Natural killer cell (primary cell): ENCODE results near the gene DGKH. TPM values are rescaled to one million over a fixed set of nuclear protein-coding genes. Genes with fewer than 3 reads are reported as not detected.

Source experiments
- ATAC-seq, 3 donors: fragments of 150-1000 bp in 2 of 3; fragments of 200-7000 bp in 1 of 3; cut with Tn5 transposase; 1 replicate in 1 of 3; 2 replicates in 2 of 3; pipeline ENCODE4 v1.10.0; 2021; ENCODE audit warnings: mild to moderate bottlenecking in 2 of 3, moderate library complexity in 2 of 3
- DNase-seq, 2 donors: peaks; one replicate each; pipeline versions ENCODE4 v3.0.0 to v3.0.0-alpha.2; 2013 to 2021; ENCODE audit warnings: mixed read lengths in 1 of 2
- H3K27ac ChIP-seq: one replicate; pipeline ENCODE4 v1.5.1; 2013; ENCODE audit warnings: mild to moderate bottlenecking, low read length
- H3K27me3 ChIP-seq: one replicate; pipeline ENCODE4 v1.6.1; 2013; ENCODE audit warnings: low read length; ENCODE audit not compliant: control insufficient read depth, insufficient read depth
- H3K36me3 ChIP-seq: one replicate; pipeline ENCODE4 v1.6.1; 2013; ENCODE audit warnings: low read length; ENCODE audit not compliant: control insufficient read depth, insufficient read depth
- H3K4me1 ChIP-seq: one replicate; pipeline ENCODE4 v1.6.1; 2013; ENCODE audit warnings: low read length; ENCODE audit not compliant: control insufficient read depth, insufficient read depth
- H3K4me3 ChIP-seq: one replicate; pipeline ENCODE4 v1.5.1; 2013; ENCODE audit warnings: low read length
- H3K9me3 ChIP-seq: one replicate; pipeline ENCODE4 v1.6.1; 2013; ENCODE audit warnings: low read length; ENCODE audit not compliant: control insufficient read depth, insufficient read depth
- H3K27ac Mint-ChIP-seq, 2 donors: one replicate each; pipeline ENCODE4 v1.8.0; 2022; ENCODE audit warnings: mild to moderate bottlenecking in 2 of 2, mixed read lengths in 2 of 2, moderate library complexity in 1 of 2
- H3K27me3 Mint-ChIP-seq, 2 donors: one replicate each; pipeline ENCODE4 v1.8.0; 2022; ENCODE audit warnings: low read depth in 2 of 2, mixed read lengths in 2 of 2
- H3K36me3 Mint-ChIP-seq: one replicate; pipeline ENCODE4 v1.8.0; 2022; ENCODE audit warnings: mixed read lengths
- H3K4me1 Mint-ChIP-seq, 2 donors: one replicate each; pipeline ENCODE4 v1.8.0; 2022; ENCODE audit warnings: mixed read lengths in 2 of 2
- H3K4me3 Mint-ChIP-seq: one replicate; pipeline ENCODE4 v1.8.0; 2022; ENCODE audit warnings: mild to moderate bottlenecking, moderate library complexity, mixed read lengths
- H3K9me3 Mint-ChIP-seq, 2 donors: one replicate each; pipeline ENCODE4 v1.8.0; 2022; ENCODE audit warnings: mixed read lengths in 2 of 2
- CTCF ChIP-seq: fragments of 200-600 bp; IDR thresholded peaks from one replicate; pipeline ENCODE4 v1.8.0; 2022; ENCODE audit warnings: antibody characterized with exemption
- WGBS: methylation state at CpG from one replicate; pipeline ENCODE4 v1.1.7; 2013; ENCODE audit warnings: missing lambda C conversion rate; ENCODE audit not compliant: insufficient coverage; 5-methylcytosine and 5-hydroxymethylcytosine counted together
- intact Hi-C: fragments of 100-400 bp; cut with micrococcal nuclease; formaldehyde crosslinking; loops from one replicate; pipeline ENCODE4 v1.14.2; 2022
- total RNA-seq, 4 donors: library from RNA; stranded (reverse); fragments of 120-200 nt in 1 of 4; gene quantifications; one replicate each; pipeline versions ENCODE4 v1.2.3 to v1.2.4, GENCODE V29; 2013 to 2022

DGKH gene
- total RNA-seq, 3 donors from 2014 or later (not counting 1 experiment from before 2014, with no cell fraction given), result 1.1 to 3.4 (median 1.2) TPM

GRCh38 chr13:42228527-42228926 lies 180.1 kb downstream of the DGKH start:
- no peak overlapping the region for H3K27ac ChIP-seq
- DNase-seq, result no peak
- H3K4me3 Mint-ChIP-seq, result no peak overlapping the region
- no peak overlapping the region for H3K27ac Mint-ChIP-seq
- no peak overlapping the region for H3K4me3 ChIP-seq
- no peaks in the 10 kb centered on the region for H3K36me3 ChIP-seq
- H3K4me1 Mint-ChIP-seq, result no peaks in the 10 kb centered on the region
- ATAC-seq, result no peak
- H3K9me3 ChIP-seq, result no peaks in the 10 kb centered on the region
- H3K27me3 Mint-ChIP-seq, result no peaks in the 10 kb centered on the region
- no peaks in the 10 kb centered on the region for H3K36me3 Mint-ChIP-seq
- TF ChIP-seq CTCF, result no peak
- H3K9me3 Mint-ChIP-seq, result no peaks in the 10 kb centered on the region
- H3K4me1 ChIP-seq, result no peaks in the 10 kb centered on the region
- intact Hi-C loops, result no loop called here
- H3K27me3 ChIP-seq, result no peaks in the 10 kb centered on the region
- WGBS, result 94% methylated on average over 1 of the region's 1 CpG

- ATAC-seq (no peak), DNase-seq (no peak)
- Histone ChIP-seq H3K36me3 (no peaks in the 10 kb centered on the region), H3K27me3 (no peaks in the 10 kb centered on the region), H3K4me3 (no peak overlapping the region), H3K27ac (no peak overlapping the region), H3K9me3 (no peaks in the 10 kb centered on the region), H3K4me1 (no peaks in the 10 kb centered on the region)
- H3K4me1 Mint-ChIP-seq, result no peaks in the 10 kb centered on the region
- no peak overlapping the region for H3K27ac Mint-ChIP-seq
- H3K4me3 Mint-ChIP-seq, result no peak overlapping the region
- no peak for TF ChIP-seq CTCF
- no peaks in the 10 kb centered on the region for H3K9me3 Mint-ChIP-seq
- H3K27me3 Mint-ChIP-seq, result no peaks in the 10 kb centered on the region
- no peaks in the 10 kb centered on the region for H3K36me3 Mint-ChIP-seq
- WGBS, result 83% methylated on average over 2 of the region's 3 CpGs
- intact Hi-C loops, result no loop called here
Observed at GRCh38 chr13:42229287-42229686, 180.8 kb downstream of the DGKH start.

- no peak for DNase-seq
- no peak overlapping the region for H3K4me3 ChIP-seq
- H3K27me3 ChIP-seq, result no peaks in the 10 kb centered on the region
- H3K36me3 ChIP-seq, result no peaks in the 10 kb centered on the region
- no peak for TF ChIP-seq CTCF
- intact Hi-C loops, result no loop called here
- H3K36me3 Mint-ChIP-seq, result no peaks in the 10 kb centered on the region
- H3K27ac ChIP-seq, result no peak overlapping the region
- H3K4me3 Mint-ChIP-seq, result no peak overlapping the region
- H3K27me3 Mint-ChIP-seq, result no peaks in the 10 kb centered on the region
- no peaks in the 10 kb centered on the region for H3K4me1 Mint-ChIP-seq
- no peaks in the 10 kb centered on the region for H3K4me1 ChIP-seq
- 99% methylated on average over 4 of the region's 4 CpGs for WGBS
- no peaks in the 10 kb centered on the region for H3K9me3 Mint-ChIP-seq
- no peak for ATAC-seq
- H3K27ac Mint-ChIP-seq, result no peak overlapping the region
- H3K9me3 ChIP-seq, result no peaks in the 10 kb centered on the region
Observed at GRCh38 chr13:42232671-42233070, 184.2 kb downstream of the DGKH start.

- TF ChIP-seq CTCF, result no peak
- Mint-ChIP-seq H3K9me3 (no peaks in the 10 kb centered on the region), H3K4me3 (no peak overlapping the region), H3K27me3 (no peaks in the 10 kb centered on the region), H3K4me1 (no peaks in the 10 kb centered on the region), H3K27ac (no peak overlapping the region), H3K36me3 (no peaks in the 10 kb centered on the region)
- no peaks in the 10 kb centered on the region for H3K4me1 ChIP-seq
- no peaks in the 10 kb centered on the region for H3K36me3 ChIP-seq
- no peak overlapping the region for H3K4me3 ChIP-seq
- WGBS, result 100% methylated on average over 1 of the region's 1 CpG
- H3K9me3 ChIP-seq, result no peaks in the 10 kb centered on the region
- DNase-seq (no peak), ATAC-seq (no peak)
- no peak overlapping the region for H3K27ac ChIP-seq
- intact Hi-C loops, result no loop called here
- no peaks in the 10 kb centered on the region for H3K27me3 ChIP-seq
Observed at GRCh38 chr13:42233726-42234125, 185.3 kb downstream of the DGKH start.
